H1 (cell line): ENCODE data around the gene STARD13. TPM values are rescaled to one million over a fixed set of nuclear protein-coding genes. Genes with fewer than 3 reads are reported as not detected.

Experiments used
- polyA plus RNA-seq, 7 experiments: library from polyadenylated mRNA; depleted of rRNA in 3 of 7; stranded (reverse) in 5 of 7; unstranded in 2 of 7; fragments of >200 nt in 5 of 7; fragments of 200-250 nt in 2 of 7; gene quantifications; 1 replicate in 5 of 7; 2 replicates in 1 of 7; 4 replicates in 1 of 7; pipeline versions ENCODE4 v1.2.1 to v1.2.3, GENCODE V29; 2011 to 2013; ENCODE audit warnings: missing spikeins in 2 of 7, mixed read lengths in 2 of 7
- total RNA-seq: library from RNA; stranded (reverse); fragmentation: NEBNext Ultra II Directional; extraction: Animal tissue kit (Norgen Biotek cat#: 25700); gene quantifications from 2 replicates; pipeline ENCODE4 v1.2.1, GENCODE V29; 2021
- TF ChIP-seq, protein P1 (sequence below): IDR thresholded peaks from 2 replicates; pipeline ENCODE4 v1.6.1; 2011; ENCODE audit warnings: low read length, improper control_type of control experiment

The STARD13 gene
- total and polyA plus RNA-seq, 2 of the 8 experiments (the other 6 are each of a cell fraction or from before 2014, with no cell fraction given) = 0.82 to 2.9 TPM

GRCh38 chr13:33145667-33146066 is 139.9 kb downstream of the STARD13 start (continued):
- TF ChIP-seq, protein P1, sequence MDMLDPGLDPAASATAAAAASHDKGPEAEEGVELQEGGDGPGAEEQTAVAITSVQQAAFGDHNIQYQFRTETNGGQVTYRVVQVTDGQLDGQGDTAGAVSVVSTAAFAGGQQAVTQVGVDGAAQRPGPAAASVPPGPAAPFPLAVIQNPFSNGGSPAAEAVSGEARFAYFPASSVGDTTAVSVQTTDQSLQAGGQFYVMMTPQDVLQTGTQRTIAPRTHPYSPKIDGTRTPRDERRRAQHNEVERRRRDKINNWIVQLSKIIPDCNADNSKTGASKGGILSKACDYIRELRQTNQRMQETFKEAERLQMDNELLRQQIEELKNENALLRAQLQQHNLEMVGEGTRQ = no peak
